NCI-H526 (cell line): ENCODE results near the gene ATG9A.
"Not testable (repeated sequence)": the region's sequence is repeated elsewhere in the genome, so short reads cannot be mapped to it uniquely, and the experiment has no call there.

Source experiments
- DNase-seq, 2 experiments: peaks; one replicate each; lab custom pipeline; 2025; lab: John Stamatoyannopoulos, UW

ATG9A gene

GRCh38 chr2:219206328-219207133 is 22.9 kb downstream of the ATG9A start, which contains the start of gene ZFAND2B:
Gene ZFAND2B, plus strand, starts transcription at chr2:219206782. Its CDS starts 206 bp downstream, at chr2:219206988.
- peak; percentile 85 to 98 for DNase-seq

DNA sequence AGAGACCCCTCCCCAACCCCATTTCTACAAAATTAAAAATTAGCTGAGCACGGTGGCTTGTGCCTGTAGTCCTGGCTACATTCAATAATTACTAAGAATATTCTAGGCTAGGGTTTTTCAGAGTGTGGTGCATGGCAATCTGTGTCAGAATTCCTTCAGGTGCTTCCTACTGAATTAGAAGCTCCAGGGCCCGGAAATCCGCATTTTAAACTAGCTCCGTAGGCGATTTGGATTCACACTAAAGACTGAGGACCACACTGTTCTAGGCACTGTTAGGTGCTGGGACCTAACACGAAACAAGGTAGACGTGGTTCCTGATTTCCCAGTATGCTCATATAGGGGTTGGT is 23.5 kb downstream of the ATG9A start:
- DNase-seq = no peak

- DNase-seq = no peak
Measured at GRCh38 chr2:219205165-219205538, 24.3 kb downstream of the ATG9A start.

- no peak for DNase-seq
Measured at GRCh38 chr2:219204425-219205164, 24.8 kb downstream of the ATG9A start.

- DNase-seq = not testable (repeated sequence)
Measured at GRCh38 chr2:219201331-219201730, 28.1 kb downstream of the ATG9A start.

GRCh38 chr2:219200502-219201326 is 28.7 kb downstream of the ATG9A start:
- peak; percentile 67 to 74 for DNase-seq

- DNase-seq = peak; percentile 34 to 51
Measured at GRCh38 chr2:219199470-219200211, 29.8 kb downstream of the ATG9A start.

DNA sequence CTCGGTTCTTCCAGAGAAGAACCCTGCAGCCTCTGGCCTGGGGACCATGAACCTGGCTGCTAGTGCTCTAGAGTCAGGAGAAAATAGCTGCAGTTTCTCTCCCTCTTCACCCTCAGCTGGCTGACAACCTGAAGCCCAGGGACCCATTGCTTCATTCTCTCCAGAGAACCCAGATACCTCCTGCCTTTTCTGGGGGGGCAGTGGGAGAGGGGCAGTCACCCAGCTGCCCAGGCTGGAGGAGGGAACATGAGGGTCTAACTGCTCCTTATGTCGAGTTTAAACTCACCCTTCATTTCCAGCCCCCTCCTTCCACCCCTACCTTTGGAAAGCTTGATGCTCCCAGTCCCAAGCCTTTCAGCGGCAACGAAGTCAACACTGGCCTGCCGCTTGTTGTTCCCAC is 30.5 kb downstream of the ATG9A start:
- DNase-seq = no peak

DNA sequence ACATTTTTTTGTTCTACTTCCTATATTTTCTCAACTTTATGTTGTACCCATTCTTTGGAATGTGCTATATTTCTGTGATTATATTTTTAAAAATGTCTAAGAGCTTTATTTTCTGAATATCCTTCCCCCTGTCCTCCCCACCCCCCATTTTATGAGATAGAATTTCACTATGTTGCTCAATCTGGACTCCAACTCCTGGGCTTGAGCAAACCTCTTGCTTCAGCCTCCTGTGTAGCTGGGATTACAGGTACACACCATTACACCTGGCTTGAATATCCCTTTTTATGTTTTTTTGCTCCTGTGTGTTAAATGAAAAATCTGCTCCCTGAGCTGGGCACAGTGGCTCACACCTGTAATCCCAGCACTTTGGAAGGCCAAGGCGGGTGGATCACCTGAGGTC is 32.0 kb downstream of the ATG9A start:
- DNase-seq = no peak

DNA sequence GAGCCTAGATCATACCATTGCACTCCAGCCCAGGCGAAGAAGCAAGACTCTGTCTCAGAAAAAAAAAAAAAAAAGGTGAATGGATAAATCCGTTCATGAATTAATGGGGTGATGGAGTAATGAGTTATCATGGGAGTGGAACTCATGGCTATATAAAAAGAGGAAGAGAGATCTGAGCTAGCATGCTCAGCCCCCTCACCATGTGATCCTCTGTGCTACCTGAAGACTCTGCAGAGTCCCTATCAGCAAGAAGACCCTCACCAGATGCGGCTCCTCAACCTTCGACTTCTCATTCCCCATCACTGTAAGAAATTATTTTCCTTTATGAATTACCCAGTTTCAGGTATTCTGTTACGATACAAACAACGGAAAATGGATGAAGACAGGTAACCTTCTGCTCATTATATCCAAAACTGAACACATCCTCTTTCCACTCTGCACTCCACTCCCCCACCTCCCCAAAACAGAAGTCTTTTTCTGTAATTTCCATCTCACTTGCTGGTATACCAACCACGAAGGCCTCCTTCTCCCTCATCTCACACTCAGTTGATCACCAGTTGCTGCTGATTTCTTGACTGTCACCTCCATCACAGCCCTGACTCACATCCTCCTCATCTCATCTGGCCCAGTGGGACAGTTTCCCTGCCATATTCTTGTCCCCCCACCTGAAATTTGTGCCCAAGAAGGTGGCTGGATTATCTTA is 42.5 kb downstream of the ATG9A start:
- DNase-seq = no peak

DNA sequence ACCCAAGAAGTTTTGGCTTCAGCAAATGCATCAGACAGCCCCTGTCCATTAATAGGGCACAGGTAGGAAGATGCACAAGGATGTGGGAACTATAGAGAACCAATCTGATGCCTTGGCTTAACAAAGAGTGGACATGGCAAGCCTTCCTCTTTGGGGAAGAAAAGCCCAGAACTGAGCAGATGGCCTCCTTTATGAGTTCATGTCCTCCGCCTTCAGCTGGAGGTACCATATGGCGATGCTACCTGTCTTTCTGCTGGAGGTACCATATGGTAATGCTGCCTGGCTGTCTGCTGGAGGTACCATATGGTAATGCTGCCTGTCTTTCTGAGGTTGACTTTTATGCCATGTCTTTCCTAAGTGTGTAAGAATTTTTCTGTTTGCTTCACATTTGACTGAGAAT is 45.3 kb downstream of the ATG9A start:
- no peak for DNase-seq

DNA sequence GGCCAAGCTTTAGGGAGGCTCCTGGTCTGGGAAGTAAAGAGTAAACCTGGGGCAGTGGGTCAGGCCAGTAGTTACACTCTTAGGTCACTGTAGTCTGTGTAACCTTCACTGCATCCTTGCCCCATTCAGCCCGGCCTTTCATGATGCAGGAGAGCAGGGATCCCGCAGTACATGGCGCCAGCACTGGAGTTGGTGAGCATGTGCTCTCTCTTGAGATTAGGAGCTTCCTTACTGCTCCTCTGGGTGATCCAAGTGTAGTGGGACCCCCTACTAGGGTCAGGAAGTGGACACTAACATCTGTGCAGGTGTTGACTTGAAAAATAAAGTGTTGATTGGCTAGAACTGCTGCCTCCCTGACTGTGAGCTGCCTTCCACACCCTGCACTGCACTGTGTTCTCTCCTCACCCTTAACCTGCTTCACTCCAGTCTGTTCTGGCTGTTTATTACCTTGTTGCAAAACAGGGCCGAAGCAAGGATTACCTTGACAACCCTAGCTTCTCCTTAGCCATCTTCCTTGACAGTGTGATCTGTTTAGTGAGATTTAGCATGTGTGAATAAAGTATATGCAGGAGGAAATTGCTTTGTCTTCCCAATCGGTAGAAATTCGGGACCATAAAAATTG is 46.2 kb downstream of the ATG9A start:
- no peak for DNase-seq

DNA sequence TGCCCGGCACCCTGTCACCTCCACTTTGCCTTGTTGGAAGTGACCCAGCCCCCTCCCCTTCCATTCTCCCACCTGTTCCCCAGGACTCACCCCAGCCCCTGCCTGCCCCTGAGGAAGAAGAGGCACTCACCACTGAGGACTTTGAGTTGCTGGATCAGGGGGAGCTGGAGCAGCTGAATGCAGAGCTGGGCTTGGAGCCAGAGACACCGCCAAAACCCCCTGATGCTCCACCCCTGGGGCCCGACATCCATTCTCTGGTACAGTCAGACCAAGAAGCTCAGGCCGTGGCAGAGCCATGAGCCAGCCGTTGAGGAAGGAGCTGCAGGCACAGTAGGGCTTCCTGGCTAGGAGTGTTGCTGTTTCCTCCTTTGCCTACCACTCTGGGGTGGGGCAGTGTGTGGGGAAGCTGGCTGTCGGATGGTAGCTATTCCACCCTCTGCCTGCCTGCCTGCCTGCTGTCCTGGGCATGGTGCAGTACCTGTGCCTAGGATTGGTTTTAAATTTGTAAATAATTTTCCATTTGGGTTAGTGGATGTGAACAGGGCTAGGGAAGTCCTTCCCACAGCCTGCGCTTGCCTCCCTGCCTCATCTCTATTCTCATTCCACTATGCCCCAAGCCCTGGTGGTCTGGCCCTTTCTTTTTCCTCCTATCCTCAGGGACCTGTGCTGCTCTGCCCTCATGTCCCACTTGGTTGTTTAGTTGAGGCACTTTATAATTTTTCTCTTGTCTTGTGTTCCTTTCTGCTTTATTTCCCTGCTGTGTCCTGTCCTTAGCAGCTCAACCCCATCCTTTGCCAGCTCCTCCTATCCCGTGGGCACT is 46.9 kb downstream of the ATG9A start:
- DNase-seq = no peak

- DNase-seq = no peak
Measured at GRCh38 chr2:219181531-219181930, 47.9 kb downstream of the ATG9A start.

- no peak for DNase-seq
Measured at GRCh38 chr2:219180961-219181360, 48.5 kb downstream of the ATG9A start.

- DNase-seq = no peak
Measured at GRCh38 chr2:219179601-219180465, 49.6 kb downstream of the ATG9A start.

DNA sequence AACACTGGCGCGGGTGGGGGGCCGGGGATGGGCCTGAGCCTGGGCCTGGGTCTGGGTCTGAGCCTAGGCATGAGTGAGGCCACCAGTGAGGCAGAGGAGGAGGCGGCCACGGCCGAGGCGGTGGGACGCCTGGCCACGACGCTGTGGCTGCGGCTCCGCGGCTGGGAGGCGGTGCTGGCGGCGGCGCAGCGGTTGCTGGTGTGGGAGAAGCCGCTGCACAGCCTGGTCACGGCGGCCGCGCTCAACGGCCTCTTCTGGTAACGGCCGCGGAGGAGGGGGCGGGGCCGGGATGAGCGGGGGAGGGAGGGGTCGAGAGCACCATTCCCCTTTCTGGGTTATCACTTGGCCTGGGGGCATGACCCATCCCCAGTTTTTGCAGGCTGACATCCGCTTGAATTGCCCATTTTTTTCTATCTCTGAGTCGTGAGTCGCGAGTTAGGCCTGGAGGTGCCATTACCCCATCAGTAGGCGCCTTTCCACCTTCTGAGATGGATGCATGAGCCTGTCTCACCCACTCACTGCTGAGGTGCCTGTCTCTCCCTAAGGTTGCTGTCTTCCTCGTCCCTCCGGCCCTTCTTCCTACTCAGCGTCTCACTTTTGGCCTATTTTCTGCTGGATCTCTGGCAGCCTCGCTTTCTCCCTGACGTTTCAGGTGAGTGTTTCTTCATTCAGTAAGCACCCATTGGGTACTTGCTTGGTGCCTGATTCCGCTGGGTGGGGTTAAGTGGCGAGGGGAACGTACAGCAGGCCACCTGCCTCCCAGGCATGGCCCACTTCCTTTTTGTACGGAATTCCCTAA is 50.9 kb downstream of the ATG9A start:
- peak in 1 of 2 experiments; percentile 75 for DNase-seq
